Brain microvascular endothelial cell (primary cell): ENCODE results near the gene ARV1.
"Not testable (repeated sequence)": the region's sequence is repeated elsewhere in the genome, so short reads cannot be mapped to it uniquely, and the experiment has no call there.

Experiments
- DNase-seq: peaks from one replicate; pipeline ENCODE4 v3.0.0-alpha.2; 2020
- H3K27ac ChIP-seq: fragments of 250-450 bp; sonication (Bioruptor Pico); 2 replicates; pipeline ENCODE4 v1.5.1; 2020; ENCODE audit warnings: mild to moderate bottlenecking, moderate library complexity
- H3K27me3 ChIP-seq: fragments of 250-450 bp; sonication (Bioruptor Pico); replicated peaks from 2 replicates; pipeline ENCODE4 v1.5.1; 2020; ENCODE audit warnings: mild to moderate bottlenecking
- H3K36me3 ChIP-seq: fragments of 250-450 bp; sonication (Bioruptor Pico); replicated peaks from 2 replicates; pipeline ENCODE4 v1.5.1; 2020; ENCODE audit warnings: mild to moderate bottlenecking
- H3K4me3 ChIP-seq: 2 replicates; pipeline ENCODE4 v1.5.1; 2011; ENCODE audit warnings: low read depth, mild to moderate bottlenecking, control low read depth, low read length, moderate library complexity
- CTCF ChIP-seq: IDR thresholded peaks from 2 replicates; pipeline ENCODE4 v1.5.1; 2011; ENCODE audit warnings: low read depth, mild to moderate bottlenecking, moderate library complexity, low read length, control low read depth, inconsistent platforms; ENCODE audit errors: missing control alignments
- in situ Hi-C: cut with HindIII; loops from 2 replicates; pipeline ENCODE4 v1.10.0; 2017; ENCODE audit warnings: low sequenced_read_pairs, low pct_ligation_motif_present

ARV1 gene

DNA sequence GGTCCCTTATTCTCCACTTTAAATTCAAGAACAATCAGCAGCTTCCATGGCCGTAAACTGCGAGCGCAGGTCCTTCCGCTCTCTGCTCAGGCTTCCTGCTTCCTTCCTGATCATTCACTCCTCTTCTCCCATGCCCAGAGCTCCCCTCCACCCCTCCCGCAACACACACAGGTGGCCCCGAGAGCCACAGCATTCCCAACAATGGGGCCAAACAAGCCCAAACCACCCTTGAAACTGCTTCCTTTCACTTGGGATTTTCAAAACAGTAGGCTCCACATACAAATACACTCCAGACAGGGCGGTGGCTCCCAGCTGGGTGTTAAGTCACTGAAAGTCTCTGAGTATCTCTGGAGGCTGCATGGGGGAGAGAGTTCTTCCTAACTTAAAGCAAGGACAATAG is 49.8 kb downstream of the ARV1 start:
- no peaks in the 10 kb centered on the region for H3K36me3 ChIP-seq
- no peak for TF ChIP-seq CTCF
- in situ Hi-C loops, result no loop called here
- no peak for DNase-seq
- H3K27me3 ChIP-seq, result no peaks in the 10 kb centered on the region
- no peak overlapping the region for H3K27ac ChIP-seq
- no peak overlapping the region for H3K4me3 ChIP-seq

DNA sequence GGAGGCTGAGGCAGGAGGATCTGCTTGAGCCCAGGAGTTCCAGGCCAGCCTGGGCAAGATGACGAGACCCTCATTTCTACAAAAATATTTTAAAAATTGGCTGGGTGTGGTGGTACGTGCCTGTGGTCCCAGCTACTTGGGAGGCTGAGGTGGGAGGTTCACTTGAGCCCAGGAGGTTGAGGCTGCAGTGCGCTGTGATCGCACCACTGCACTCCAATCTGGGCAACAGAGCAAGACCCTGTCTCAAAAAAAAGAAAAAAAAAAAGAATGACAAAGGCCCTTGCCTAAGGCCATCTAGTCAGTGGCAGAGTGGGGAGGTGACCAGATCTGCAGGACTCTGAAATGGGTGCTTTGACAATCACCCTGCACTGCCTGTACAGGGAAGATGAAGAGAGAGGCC is 50.4 kb downstream of the ARV1 start:
- H3K27ac ChIP-seq, H3K27me3 ChIP-seq, in situ Hi-C loops, DNase-seq, H3K36me3 ChIP-seq, H3K4me3 ChIP-seq: not testable (repeated sequence)

DNA sequence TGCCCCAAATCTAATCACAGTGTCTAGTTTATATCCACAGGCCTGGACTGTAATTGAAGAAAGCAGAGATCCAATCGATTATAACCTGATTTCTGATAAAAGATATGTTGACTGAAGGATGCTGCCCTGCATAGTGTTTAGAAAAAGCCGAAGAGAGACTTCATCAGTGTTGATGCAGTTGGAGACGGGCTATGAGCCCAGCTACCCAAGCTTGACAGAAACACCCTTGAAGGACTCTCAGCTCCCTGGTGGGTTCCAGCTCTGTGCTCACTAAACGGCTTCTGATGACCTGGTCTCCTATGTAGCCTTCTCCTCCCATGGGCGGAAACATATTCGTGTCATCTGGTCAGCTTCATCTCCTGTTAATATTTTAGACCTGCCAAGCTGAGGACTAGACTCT is 50.9 kb downstream of the ARV1 start:
- H3K27me3 ChIP-seq, result no peaks in the 10 kb centered on the region
- in situ Hi-C loops, result no loop called here
- DNase-seq, result no peak
- TF ChIP-seq CTCF, result no peak
- H3K27ac ChIP-seq, result no peak overlapping the region
- no peak overlapping the region for H3K4me3 ChIP-seq
- H3K36me3 ChIP-seq, result no peaks in the 10 kb centered on the region

GRCh38 chr1:231032963-231033362 is 54.1 kb downstream of the ARV1 start:
- in situ Hi-C loops, result no loop called here
- Histone ChIP-seq H3K27ac (no peak overlapping the region), H3K36me3 (no peaks in the 10 kb centered on the region), H3K27me3 (no peaks in the 10 kb centered on the region), H3K4me3 (no peak overlapping the region)
- no peak for TF ChIP-seq CTCF
- no peak for DNase-seq

- Histone ChIP-seq H3K4me3 (no peak overlapping the region), H3K36me3 (no peaks in the 10 kb centered on the region), H3K27me3 (no peaks in the 10 kb centered on the region), H3K27ac (no peak overlapping the region)
- TF ChIP-seq CTCF, result no peak
- in situ Hi-C loops, result no loop called here
- DNase-seq, result no peak
Measured at GRCh38 chr1:231035799-231036198, 56.9 kb downstream of the ARV1 start.

DNA sequence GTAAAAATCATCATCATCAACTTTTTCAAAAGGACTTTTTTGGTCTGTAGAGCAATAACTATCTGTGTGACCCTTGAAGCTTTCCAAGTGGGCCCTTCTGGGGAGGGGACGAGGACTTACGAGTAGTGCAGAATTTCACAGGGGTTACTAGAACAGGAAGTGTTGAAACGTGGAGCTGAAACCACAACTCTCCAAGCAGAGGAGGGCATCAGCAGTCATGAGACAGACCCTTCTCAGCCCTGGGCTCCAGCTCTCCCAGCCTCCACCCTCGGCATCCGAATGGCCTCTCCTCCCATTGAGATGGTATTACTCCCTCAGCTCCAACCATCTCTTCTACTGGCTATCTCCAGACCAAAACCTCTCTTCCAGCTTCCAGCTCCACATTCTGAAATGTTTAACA is 57.5 kb downstream of the ARV1 start:
- in situ Hi-C loops, result no loop called here
- Histone ChIP-seq H3K36me3 (no peaks in the 10 kb centered on the region), H3K4me3 (no peak overlapping the region), H3K27ac (no peak overlapping the region), H3K27me3 (no peaks in the 10 kb centered on the region)
- TF ChIP-seq CTCF, result no peak
- DNase-seq, result peak; percentile 9
